CD4-positive, alpha-beta T cell treated with Interleukin-21 for 1 hour (primary cell): Measurements from ENCODE around the gene MCM5.
"Not testable (repeated sequence)": the region's sequence is repeated elsewhere in the genome, so short reads cannot be mapped to it uniquely, and the experiment has no call there.

Experiments
- DNase-seq: peaks from one replicate; pipeline ENCODE4 v3.0.0-alpha.2; 2020

MCM5 gene

DNA sequence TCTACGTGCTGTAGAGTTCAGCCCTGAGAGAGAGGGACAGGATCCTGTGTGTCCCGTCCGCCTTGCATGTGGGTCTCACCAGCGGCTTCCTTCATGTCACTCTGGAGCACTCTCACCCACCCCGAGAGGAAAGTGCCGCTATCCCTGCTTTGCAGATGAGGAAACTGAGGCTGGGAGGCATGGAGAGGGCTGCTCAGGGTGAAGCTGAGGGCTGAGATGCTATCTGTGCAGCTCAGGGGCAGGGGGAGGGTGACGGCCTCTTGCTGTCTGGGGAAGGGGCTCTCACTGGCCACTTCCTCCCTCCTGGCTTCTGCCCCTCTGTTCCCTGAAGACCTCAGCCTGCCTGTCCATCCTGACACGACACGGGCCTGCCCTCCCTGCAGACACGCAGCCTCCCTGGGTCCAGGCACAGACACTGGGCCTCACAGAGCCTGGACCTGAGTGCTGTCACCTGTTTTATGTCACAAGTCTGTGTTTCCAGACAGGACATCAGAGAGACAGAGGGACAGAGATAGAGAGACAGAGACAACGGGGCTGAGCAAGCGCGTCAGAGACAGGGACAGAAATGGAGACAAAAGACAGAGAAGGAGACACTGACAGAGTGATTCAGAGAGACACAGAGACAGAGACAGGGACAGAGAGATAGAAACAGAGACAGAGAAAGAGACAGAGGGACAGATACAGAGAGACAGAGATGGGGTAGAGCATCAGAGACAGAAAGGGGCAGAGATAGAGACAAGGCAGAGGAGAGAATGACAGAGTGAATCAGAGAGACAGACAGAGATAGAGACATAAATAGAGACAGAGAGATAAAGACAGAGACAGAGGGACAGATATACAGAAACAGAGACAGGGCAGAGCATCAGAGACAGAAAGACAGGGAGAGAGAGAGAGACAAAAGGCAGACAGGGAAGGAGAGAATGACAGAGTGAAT lies 53.1 kb downstream of the MCM5 start:
- no peak for DNase-seq

DNA sequence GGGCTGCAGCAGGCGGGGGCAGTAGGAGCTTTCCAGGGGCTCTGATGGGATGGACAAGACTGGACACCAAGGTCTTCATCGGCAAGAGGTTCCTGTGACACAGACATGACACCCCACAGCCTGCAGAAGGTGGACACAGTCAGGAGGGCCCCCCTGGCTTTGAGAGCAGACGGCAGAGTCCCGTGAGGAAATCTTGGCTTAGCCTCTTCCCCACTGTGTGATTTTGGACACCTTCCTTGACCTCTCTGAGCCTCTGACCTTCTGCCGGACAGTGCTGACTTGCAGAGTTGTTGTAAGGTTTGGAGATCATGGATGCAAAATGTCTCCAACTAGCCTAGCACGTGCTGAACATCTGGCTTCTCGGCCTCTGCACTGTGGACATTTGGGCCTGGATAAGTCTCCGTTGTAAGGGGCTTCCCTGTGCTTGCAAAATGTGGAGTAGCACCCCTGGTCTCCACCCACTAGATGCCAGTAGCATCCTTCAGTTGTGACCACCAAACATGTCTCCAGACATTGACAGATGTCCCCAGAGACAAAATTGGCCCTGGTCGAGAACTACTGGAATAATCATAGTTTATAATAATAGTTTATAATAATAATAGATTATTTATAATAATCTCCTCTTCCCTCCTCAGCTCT lies 54.6 kb downstream of the MCM5 start:
- DNase-seq = no peak

DNA sequence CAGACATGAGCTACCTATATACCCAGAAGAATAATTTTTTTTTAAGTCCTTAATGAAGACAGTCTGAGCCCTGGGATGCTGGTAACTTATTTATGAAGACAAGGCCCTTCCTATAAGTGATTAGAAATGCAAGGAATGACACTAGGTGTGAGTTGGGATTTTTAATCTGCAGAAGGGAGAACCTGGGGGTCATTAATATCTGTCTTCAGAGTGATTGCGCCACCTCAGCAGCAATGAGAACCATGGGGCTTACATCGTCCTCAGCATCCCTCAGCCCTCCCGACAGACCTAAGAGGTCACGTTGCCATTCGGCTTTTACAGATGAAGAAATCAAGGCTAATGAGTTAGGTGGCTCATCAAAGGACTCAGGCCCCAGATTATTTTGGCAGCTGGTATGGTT lies 55.6 kb downstream of the MCM5 start:
- DNase-seq = no peak

DNA sequence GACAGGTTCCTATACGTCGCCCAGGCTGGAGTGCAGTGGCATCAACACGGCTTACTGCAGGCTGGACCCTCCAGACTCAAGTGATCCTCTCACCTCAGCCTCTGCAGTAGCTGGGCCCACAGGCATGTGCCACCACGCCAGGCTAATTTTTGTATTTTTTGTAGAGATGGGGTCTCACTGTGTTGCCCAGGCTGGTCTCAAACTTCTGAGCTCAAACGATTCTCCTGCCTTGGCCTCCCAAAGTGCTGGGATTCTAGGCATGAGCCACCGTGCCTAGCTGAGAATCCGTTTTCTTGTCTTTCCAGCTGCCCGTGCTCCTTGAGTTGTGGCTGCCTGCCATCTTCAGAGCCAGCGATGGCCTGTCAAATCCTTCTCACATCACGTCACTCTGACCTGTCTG lies 56.8 kb downstream of the MCM5 start:
- DNase-seq = no peak

DNA sequence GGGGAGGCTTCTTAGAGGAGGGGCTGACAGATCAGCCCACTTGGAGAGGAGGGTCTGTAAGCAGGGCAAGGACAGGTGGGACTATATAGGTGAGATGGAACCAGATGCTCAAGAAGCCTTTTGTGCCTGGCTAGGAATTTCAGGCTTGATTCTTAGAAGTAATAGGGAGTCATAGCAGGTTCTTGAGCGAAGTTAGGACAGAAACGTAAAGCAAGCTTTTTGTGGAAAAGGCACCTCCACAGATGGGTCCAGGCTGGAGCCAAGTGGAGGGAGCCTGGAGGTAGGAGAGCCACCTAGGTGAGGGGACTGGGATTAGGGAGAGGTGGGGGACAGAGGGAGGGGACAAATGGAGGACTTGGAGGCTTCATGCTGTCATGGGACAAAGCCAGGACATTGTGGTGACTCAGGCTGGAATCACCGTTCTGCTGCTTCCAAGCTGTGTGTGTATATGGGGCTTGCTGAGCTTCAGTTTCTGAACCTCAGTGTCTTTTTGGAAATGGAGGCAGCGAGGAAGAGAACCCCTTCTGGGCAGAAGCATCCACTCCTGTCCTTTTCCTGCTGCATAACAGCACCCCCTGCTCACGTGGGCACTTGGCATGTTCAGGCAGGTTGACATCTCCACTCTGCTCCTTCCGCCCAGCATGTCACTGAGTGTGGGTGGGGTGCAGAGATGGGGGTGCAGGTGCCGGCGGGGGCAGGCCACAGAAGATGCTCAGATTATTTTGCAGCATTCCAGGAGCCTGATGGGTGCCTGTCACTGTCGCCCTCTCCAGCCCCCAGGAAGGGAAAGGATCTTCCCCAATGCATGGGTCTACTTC lies 58.0 kb downstream of the MCM5 start:
- DNase-seq = no peak

DNA sequence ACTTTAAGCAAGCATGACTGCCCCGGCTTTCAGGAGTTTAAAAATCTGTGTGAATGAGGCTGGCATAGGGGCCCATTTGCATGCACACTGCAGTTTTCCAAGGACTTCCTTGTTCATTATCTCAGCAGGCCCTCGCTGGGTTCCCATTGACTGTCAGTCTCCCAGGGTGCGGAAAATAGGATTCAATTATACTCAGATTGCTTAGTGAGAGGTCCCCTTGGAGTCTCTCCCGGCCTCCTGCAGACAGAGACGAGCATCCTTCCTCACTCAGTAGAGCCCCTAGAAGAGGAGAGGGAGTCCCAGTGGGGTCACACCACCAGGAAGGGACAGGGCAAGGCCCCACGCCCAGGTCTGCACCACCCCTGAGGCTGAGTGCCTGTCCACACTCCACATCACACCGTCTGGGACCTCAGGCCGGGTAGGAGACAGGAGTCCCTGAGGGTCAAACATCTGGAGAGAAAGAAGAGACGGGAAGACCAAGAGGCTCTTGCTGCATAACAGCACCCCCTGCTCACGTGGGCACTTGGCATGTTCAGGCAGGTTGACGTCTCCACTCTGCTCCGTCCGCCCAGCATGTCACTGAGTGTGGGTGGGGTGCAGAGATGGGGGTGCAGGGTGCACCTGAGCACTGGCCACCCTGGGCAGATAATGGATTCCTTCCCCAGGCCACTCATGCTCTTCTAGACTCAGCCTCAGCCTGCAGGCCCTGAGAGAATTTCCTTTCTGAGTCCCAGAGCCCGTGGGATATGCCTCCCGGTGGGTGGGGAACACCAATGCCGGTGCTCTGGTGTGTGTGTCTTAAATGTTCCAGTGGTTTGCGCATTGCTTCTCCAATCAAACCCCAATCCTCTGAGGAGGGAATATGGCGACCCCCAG lies 58.8 kb downstream of the MCM5 start:
- no peak for DNase-seq

DNA sequence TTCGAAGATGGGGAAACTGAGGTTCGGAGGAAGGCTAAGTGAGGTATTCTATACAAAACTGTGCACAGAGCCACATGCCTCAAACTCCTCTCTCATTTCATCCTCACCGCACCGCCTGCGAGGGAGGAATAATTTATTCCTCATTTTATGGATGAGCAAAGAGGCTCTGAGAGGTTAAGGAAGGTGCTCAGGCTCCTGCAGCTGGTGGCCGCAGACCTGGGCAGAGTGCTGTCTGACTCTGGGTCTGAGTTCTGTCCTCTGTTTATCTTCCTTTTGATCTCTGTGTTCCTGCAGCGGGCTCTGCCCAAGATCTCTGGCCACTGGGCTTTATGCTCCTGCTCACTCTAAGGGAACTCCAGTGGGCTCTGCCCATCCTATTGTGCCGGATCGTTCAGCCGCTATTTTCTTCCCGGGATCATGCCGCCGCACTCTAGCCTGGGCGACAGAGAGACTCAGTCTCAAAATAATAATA lies 59.5 kb downstream of the MCM5 start:
- DNase-seq = no peak

DNA sequence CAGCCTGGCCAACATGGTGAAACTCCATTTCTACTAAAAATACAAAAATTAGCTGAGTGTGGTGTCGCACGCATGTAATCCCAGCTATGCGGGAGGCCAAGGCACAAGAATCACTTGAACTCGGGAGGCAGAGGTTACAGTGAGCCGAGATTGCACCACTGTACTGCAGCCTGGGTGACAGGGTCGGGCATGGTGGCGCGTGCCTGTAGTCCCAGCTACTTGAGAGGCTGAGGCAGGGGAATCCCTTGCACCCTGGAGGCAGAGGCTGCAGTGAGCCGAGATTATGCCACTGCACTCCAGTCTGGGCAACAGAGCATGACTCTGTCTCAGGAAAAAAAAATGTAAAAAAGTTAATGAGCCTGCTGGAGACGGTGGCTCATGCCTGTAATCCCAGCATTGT lies 60.0 kb downstream of the MCM5 start:
- DNase-seq = not testable (repeated sequence)

DNA sequence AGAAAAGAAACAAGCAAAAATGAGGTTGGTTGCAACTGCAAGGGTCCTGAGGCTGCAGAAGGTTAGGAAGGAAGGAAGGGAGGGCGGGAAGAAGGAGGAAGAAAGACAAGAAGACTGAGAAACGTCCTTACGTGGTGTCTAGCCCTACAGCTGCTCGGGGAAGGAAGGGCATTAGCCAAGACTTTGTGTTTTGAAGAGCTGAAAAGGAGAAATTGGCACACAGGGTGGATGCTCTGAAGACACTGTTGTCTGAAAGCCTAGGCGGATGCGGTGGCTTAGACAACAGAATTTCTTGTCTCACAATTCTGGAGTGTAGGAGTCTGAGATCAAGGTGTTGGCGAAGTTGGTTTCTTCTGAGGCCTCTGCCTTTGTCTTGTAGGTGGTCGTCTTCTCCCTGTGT lies 60.7 kb downstream of the MCM5 start:
- DNase-seq = no peak

DNA sequence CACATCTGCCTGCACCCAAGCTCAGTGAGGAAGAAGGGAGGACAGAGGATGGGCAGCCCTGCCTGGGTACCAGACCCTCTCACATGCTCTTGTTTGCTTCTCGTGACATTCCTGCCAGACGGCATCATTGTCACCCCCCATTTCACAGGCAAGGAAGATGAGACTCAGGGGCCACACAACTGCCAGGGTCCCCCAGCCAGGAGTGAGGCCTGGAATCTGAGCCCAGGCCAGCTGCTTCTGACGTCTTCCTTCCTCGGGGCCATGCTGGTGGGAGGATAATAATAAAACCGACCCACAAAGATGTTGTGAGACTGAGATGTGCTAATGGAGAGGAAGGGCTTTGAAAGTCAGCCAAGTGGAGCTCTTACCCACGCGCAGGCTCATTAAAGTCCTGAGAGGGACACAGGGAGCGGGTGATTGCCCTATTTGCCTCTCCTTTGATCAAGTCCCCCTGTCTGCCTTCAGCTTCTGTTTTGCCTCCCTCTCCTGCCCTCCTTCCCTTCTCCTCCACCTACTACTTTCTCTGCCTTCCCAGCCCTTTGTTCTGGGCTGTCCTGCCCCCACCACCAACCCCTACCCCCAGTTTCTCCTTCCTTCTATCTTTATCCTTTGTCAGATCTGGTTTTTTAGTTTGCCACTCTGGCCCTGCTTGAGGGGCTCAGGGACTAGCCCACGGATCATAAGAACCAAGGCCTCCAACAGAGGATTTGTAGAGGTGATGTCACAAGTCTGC lies 62.7 kb downstream of the MCM5 start:
- DNase-seq = no peak

DNA sequence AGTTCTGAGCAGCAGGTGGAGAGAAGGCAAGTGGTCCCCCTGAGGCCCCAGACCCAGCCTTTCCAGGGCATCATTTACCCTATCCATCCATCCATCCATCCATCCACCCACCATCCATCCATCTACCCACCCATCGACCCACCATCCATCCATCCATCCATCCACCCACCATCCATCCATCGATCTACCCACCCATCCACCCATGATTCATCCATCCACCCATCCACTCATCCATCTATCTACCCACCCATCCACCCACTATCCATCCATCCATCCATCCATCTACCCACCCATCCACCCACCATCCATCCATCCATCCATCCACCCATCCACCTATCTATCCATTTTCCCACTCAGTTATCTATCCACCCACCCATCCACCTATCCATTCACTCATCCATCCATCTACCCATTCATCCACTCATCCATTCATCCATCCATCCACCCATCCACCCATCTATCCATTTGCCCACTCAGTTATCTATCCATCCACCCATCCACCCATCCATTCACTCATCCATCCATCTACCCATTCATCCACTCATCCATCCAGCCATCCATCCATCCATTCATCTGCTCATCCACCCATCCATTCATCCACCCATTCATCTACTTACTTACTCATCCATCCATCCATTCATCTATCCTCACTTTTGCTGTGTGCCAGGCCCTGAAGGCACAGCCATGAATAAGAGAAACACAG lies 63.4 kb downstream of the MCM5 start:
- DNase-seq = no peak

DNA sequence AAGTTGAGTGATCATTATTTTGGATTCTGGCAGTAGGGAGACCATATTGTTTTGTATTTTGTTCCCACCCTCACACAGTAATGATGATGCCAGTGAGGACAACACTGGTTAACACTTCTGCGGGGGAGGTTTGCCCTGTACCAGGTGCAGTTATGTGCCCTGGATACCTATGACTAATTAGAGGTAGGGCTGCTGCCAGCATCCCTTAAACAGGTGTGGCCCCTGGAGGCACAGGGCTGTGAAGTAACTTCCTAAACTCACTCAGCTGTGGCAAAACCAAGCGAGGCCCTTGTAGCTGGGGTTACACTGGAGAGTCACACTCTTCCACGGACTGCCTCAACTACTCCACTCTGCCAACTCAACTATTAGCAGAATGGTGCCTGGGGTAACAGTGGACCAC lies 64.5 kb downstream of the MCM5 start:
- DNase-seq = no peak

DNA sequence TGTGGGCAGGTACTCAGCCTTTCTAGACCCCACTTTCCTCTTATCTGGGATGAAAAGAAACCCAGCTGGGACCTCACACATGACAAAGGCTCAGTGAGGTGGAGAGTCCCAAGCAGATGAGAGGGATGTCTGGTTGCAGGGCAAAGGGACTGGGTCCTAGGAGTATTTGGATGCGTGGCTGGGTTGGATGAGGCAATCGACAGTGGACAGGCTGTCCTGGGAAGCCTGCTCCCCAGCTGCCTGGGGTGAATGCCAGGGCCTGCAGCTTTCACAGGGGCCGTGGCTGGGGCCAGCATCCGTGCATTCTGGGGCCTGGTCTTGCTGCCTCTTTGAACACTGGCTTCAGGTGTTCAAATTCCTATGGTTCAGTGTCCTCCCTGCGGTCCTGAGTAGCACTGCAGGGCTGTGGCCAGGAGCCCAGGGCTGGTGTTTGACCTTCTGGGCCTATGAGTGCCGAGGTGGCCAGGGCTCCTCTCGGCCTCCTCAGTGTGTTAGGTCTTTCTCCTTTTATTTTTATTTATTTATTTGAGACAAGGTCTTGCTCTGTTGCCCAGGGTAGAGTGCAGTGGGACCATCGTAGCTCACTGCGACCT lies 65.3 kb downstream of the MCM5 start:
- DNase-seq = no peak

DNA sequence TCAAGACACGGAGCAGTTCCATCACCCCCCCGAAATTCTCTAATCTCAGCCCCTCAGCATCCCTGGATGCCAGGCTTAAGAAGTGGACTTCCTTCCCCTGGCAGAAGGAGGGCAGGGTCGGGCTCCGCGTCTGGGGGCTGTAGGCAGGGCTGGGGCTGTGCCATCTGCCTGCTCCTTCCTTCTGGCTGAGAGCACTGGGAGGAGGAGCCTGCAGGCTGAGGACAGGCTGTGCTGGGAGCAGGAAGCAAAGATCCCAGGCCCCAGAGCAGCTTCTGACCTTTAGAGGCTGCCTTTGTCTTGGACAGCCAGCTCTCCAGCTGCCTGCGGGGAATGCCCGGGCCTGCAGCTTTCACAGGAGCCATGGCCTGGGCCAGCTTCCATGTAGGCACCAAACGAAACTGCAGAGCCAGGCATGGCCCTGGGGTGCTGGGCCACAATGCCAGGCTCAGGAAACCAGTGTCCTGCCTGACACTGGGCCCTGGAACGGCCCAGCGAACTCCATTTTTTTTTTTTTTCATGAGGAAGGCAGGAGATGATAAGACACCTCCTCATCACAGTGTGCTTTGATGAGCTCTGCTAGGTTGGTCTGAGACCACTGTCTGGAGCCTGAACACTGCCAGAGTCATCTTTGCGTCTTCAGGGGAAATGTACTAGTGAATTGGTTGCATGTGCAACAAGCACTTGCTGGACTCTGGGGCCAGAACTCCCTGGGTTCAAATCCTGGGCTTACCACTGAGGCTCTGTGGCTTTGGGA lies 67.9 kb downstream of the MCM5 start:
- DNase-seq = no peak

DNA sequence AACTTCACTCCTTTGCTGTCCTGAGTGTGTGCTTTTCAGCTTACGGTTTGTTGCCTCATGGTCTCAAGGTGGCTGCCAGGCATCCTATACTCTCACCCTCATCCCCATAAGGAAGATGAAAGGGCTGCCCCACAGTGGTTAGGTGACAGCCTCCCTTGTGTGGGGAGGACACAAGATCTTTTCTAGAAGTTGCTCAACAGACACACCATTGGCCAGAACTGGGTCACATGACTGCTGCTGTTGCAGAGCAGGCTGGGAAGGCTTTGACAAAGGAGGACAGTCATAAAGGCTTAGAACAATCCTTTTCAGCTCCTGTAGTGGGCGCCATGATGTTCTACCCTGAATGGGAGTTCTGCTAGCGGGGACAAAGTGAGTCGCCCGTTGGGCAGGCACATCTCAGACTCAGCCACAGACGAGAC lies 71.0 kb downstream of the MCM5 start:
- DNase-seq = no peak

DNA sequence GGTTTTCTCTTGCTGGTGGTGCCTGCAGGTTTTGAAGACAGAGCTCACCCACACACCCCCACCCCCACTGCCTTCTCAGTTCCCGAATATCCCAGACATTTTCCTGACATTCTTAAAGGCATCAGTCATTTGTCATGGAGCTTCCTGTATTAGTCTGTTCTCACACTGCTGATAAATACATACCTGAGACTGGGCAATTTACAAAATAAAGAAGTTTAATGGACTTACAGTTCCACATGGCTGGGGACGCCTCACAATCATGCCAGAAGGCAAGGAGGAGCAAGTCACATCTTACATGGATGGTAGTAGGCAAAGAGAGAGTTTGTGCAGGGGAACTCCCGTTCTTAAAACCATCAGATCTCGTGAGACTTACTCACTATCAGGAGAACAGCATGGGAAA lies 71.6 kb downstream of the MCM5 start:
- DNase-seq = not testable (repeated sequence)

DNA sequence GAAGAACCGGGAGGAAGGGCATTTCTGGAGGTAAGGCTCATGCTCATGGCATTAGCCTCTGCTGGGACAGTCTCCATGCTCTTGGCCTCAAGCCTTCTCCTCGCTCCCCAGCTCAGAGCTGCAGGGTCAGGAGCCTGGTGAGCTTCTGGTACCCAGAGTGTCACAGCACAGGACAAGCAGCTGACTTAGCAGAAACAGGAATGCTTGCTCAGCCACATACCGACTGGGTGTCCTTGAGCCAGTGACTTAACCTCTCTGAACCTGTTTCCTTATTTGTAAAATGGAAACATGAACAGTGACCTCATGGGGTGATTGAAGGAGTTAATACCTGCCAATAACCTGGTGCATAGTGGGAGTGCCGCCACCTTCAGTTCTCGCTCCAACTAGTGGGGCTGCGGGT lies 72.5 kb downstream of the MCM5 start:
- no peak for DNase-seq

DNA sequence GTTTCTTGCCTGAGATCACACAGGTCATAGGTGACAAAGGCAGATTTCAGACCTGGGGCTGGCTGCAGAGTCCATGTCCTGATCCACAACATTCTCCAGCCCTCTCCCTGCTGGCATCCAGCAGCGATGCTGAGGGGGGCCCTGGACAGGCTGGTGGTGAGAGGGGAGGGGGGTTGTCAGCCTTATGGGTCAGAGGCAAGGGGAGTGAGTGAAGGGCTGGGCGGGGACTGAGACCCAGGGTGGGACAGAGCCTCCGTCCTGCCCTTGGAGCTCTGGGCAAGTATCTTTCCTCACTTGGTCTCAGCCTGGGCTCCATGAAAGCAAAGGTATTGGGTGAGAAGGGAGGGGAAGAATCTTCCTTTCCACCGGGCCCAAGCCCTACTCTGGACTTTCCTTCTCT lies 74.0 kb downstream of the MCM5 start:
- no peak for DNase-seq
